NCI-H82 treated with DMSO at 0.1 percent for 48 hours (cell line): ENCODE measurements around the gene DSE.

Source experiments
- DNase-seq: peaks from one replicate; lab custom pipeline; 2025; ENCODE audit not compliant: unreplicated experiment; lab: John Stamatoyannopoulos, UW

Gene DSE

DNA sequence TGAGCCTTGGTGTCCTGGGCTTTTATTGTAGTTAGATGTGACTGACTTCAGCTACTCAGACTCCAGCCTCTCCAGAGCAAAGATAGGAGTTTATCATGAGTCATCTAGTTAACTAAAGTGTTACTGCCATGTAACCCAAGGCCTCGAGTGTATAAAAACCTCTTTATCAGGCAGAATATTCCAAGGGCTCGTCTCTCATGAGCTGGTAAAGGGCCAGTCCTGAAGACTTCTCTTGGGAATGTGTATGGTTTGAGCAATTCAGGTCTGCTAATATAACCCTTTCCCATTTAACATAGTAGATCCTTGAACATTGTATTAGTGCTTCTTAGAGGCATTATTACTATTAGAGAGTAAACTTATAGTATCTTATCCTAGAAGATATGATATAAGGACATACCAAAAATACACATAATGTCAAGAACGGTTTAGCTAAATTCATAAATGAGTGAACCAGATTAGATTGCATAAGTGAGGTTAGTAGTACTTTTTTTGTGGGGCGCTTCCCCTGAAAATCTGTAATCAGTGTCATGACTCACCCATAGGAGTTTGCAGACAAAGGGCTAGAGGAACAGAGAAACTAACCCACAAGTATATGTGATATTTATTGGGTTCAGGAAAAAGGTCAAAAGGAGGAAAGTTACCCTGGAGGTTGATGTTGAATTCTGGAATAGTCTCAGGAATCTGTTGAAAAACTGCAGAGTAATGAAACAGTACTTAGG is 16.0 kb downstream of the DSE start:
- DNase-seq = no peak

DNA sequence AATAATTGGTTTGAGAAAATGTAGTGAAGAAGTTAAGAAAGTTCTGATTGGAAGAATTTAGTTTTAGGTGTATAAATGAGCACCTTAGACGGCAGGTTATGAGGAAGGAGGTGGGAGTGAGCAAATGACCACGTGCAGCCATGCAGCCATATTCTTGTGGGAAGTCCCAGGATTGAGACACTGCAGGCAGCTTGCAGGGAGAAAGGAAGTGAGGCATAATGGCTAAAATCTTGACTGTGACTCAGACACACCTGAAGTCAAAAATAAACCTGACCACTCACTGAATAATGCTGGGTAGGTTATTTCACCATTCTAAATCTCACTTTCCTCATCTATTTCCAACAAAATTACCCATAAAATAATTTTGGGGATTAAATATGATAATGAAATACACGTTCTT is 16.6 kb downstream of the DSE start:
- no peak for DNase-seq

DNA sequence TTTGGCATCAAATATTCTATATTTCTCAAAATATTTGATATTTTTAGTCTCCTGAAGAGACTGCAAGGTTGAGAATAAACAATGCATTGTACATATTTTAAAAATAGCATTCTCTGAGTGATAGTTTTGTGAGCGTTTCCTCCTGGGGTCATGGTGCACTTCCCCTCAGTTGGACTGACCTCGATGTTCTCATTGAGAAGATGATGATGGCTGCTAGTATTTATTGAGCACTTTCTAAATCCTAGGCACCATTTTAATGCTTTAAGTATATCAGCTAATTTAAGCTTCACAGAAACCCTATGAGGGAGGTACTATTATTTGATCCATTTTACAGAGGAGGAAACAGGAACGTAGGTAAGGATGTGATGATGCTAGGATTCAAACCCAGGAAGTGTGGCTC is 18.2 kb downstream of the DSE start:
- no peak for DNase-seq

DNA sequence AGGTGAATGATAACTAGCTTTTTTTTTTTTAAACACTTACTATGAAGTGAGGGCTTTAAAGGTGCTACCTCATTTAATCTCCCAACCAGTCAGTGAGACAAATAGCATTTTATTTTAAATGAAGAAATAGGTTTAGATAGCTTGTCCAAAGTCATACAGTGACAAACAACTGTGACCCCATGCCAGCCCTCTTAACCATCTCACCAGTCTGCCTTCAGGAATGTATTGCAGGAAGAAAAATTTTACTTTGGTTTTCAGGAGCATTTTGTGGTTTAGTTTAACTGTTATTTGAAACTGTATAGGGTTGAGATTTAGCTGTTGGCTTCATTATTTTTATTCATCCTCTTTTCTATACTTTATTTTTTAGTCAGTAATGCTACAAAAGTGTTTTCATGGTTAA is 18.6 kb downstream of the DSE start:
- DNase-seq = no peak

DNA sequence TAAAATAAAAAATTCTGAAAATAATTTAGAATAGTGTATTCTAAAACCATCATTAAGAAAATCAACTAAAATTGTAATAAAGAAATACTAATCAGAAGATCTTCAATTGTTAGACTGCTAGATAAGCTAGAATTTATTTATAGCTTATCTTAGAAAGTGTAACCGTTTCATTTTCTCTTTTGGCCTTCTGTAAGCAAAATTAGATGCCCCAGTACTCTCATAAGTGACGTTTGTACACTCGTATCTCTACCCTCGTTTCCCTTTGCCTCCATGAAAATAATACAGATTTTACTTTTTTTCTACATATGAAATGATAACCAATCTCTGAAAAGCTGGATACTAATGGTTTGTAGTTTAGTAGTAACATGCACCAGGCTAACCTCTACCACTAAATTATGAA is 19.8 kb downstream of the DSE start:
- DNase-seq = no peak

DNA sequence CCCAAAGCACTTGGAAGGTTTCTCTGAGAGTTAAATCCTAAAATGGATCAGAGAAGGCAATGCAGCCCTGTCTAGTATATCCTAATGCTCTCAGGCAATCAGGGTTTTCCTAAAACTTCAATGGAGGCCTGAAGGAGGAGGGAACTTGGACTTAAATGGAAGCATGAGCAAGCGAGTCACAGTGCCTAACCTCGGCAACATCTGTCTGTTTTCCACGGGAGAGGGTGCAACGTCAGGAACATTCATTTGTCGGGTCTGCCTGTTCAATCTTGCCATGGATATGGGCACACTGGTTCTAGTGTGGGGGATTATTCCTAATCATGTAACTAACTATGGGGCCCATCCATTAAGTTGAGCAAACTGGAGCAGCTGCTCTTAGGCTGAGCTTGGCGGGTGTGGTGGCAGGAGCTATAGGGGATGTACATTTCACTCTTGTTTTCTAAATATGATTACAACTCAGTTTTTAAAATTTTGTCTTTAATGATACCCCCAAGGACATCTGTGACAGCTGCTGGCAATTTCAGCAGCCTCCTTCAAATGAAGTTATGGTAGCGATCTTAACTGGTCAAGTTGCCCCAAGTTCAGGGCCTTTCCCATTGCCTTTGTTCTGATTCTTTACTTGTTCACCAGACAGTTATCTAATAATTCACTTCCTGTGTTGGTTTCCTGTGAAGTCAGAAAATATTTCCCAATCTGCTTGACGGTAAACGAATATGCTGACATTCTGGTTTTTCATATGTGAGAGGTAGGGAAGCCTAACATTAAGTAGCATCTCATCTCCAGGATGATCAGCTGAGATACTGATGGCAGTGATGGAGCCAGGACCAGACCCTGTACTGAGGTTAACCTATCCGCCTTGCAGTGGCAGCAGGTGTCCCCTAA is 21.6 kb downstream of the DSE start:
- no peak for DNase-seq

DNA sequence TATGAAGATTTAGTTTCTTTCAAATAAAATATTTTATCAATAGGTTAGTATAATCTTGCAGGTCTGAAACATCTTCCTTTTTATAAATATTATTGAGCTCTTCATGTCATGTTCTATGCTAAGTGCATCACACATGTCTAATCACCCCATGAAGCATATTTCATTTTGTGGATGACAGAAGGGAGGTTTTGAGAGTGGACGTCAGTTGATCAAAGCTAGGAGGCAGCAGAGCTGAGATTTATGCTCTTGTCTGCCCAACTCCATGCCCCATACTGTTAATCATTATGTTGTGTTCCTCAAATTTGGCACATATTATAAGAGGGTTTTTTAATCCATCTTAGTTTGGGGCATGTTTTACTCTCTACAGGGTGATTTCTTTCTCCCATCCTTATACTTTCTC is 22.7 kb downstream of the DSE start:
- no peak for DNase-seq

DNA sequence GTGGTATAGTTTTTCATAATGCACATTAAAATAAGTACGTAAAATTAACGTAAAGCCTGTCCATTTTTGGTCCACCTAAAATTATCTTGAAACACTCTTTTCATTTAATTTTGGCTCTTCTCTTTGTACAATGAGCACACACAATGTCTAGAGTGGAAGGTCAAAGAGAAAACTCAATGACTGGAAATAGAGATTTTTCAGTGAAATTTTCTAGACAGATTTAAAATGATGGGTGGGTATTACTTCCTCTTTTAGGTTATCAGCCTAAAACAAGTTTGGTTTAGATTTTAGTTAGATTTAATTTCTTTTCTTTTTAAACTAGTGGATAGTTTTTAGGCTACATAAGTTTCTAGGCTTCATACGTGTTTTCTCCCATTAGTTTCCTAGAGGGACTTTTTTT is 24.9 kb downstream of the DSE start:
- DNase-seq = no peak

DNA sequence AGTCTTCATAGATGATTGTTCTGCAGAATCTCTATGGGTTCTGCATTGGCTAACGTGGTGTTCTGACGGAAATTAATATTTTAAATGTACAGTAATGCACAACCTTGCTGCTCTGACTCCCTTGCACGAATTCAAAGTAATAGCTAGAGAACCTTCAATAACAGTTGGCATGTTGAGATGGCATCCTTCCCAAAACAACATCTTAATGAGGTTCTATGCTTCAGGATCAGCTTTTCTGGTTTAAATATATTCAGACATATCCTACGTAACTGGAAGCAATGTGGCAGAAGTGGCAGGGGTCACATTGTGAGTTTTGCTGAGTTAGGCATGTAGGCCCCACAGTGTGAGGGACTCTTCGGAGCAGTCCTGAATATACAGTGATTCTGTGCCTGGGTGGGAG is 25.7 kb downstream of the DSE start:
- no peak for DNase-seq

DNA sequence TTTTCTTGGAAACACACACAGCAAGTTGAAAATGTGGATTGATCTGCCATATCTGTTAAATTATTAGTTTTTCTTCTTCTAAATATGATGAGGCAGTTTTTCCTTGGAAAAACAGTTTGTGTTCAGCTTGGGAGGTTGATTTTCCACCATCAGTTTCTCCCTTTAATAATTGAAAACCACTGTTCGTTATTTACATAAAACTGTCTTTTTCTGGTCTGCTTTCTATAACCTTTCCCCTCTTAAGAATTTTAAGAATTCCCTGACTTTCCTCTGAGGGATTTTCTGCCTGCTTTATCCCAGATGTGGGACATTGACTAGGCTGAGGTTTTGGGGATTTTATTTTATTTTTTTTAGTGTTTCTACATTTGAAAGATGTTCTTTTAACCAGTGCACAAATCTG is 27.2 kb downstream of the DSE start:
- no peak for DNase-seq

DNA sequence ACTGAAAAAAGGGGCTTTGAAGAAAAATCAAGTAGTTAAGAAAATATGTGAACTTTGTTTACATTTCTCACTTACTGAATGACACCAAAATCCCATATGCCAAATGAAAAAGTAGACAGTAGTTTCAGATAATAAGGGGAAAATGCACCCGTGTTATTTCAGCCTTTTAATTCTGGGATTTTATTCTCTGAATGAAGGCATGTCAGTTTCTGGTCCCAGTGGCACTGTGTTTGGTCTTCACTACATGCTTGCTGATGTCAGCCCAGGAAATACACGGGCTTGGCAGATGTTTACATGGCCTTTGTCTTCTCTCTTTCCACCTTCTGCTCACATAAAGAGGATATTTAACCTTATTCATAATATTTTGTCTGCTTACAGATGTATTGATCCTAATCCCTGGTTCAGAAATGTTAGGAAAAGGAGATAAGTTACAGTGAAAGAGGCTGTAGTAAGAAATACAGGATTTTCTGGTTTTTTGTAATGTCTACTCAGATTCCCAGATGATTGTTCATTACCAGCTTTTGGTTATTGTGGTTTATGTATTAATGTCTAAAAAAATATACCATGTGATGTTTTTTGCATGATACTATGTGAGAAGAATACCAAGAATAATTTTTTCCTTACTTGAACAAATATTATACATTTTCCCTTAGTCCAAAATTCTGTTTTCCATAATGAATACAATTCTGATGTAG is 27.7 kb downstream of the DSE start:
- DNase-seq = no peak

DNA sequence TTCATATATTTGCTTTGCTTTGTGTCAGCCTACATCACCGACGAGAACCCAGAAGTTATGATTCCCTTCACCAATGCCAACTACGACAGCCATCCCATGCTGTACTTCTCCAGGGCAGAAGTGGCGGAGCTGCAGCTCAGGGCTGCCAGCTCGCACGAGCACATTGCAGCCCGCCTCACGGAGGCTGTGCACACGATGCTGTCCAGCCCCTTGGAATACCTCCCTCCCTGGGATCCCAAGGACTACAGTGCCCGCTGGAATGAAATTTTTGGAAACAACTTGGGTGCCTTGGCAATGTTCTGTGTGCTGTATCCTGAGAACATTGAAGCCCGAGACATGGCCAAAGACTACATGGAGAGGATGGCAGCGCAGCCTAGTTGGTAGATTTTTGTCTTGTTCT is 28.5 kb downstream of the DSE start:
- no peak for DNase-seq

DNA sequence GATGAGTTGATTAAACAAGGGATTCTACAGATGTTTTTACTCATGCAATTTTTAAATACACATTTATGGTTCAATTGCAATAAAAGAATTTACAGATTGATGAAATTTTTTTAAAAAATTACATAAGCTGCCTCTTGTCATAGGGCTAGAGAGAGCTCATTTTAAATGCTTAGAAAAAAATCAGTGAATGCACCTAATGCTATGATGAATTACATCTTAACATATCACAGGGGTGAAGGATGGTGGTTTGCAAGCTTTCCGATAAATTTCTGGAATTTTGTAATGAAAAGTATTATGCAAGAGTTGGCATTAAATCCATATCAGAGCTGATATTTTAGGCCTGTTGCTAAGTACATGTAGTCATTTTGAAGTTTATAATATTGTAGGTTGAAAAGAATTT is 29.6 kb downstream of the DSE start:
- no peak for DNase-seq

DNA sequence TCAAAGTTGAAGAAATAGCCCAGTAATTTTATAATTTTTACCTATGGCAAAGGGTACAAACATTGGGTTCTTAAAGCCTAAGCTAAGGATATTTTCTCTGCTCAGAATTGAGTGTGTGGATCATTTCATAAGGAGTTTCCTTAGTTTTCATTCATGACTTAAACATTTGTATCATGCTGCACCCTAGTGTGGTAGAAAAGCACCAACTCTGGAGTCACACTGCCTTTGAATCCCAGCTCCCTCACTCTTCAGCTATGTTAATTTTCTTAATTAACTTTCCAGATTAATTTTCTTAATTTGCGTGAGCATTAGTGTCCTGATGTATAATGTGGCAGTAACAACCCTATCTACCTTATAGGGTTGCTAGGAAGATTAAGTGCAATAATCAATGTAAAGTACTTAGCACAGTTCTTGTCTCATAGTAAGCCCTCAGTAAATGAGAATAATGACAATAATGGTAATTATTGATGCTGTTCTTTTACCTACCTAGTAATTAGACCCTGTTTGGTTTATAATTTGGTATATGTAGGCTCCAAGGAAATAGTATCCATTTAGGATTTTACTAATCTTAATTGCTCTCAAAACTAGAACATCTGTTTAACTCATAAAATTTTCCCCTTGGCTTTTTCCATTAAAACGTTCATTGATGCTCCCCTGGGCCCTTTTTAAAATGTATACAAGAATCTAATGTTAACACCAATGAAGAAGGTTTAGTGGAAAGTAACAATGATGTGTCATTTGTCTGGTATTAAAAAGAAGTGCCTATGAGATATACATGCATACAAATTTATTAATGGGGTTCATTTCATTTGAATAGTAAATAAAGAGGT is 31.6 kb downstream of the DSE start:
- no peak for DNase-seq

DNA sequence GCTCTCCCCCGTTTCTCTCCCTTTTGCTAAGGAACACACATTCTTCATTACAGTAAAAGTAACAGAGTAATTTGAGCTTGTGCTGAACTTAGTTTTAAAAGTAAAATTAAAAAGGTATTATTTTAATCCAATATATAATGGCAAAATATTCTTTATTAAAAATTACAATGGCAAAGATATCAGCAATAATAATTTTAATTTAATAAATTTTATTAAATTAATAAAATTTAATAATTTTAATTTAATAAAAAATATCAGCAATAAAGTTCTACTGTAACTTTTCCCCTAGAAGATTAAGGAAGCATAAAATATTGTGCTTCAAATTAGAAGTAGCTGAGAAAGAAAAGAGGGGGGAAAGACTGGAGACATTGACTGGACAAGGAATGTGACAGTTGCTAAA is 32.5 kb downstream of the DSE start:
- no peak for DNase-seq

DNA sequence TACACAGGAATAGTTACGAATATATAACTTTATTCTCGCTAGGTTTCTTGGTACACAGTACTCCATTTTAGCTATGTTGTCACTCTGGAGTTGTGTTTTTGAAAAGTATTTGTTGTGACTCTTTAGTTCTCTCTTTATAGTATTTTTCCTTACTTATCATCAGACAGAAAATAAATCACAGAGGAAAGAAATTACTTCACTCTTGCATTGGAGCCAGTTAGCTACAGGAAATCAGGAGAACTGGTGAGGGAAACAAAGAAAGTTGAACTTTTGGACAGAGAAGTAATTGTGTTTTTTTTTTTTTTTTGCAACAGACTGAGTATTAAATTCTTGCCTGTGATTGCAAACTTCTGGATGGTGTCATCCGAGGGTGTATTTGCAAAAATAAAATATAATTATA is 33.9 kb downstream of the DSE start:
- no peak for DNase-seq

DNA sequence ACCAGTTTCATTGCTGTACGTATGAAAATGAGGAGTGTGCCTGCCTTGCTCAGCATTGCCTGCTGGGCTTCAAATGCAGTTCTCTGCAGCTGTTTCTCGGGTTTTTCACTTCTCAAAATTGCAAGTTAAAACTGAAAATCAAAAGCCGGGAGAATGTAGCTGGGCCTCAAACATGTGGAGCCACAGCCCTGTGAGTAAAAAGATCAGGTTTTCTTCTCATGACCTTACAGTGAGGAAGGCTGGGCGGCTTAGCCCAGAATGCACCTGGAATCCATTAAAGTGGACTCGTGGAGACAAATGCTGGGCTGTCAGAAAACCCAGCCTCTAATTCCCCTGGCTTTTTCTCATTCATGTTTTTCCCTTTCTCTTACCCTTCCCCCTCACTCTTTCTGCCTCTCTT is 34.4 kb downstream of the DSE start:
- no peak for DNase-seq

DNA sequence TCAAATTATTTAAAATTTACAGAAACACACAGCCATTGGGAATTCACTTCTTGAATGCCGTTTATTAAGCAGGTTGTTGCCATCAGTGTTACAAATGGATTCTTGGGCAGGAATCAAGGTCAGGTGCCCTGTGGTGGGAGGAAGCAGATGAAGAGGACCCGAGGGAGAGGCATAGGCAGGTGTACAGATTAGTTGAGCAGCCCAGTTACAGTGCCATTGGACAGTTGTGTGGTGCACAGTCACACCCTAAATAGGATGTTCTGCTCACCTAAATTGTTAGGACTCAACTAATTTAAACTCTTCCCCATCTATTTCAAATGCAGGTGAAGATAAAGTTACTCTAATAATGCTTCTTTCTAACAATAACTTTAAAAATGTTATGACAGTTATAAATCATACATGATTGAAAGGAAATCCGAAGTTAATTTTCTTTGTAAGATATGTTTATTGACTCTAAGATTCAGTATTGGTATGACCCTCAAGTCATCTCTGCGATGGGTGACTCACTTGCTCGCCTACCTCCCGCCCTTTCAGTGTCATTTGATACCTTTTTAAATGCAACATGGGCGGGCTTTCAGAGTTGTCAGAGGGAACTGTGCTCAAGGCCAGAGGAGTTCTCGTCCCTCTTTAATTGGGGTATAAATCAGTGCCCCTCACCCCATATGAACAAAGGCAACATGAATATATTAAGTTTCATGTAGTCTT is 35.1 kb downstream of the DSE start:
- DNase-seq = no peak

DNA sequence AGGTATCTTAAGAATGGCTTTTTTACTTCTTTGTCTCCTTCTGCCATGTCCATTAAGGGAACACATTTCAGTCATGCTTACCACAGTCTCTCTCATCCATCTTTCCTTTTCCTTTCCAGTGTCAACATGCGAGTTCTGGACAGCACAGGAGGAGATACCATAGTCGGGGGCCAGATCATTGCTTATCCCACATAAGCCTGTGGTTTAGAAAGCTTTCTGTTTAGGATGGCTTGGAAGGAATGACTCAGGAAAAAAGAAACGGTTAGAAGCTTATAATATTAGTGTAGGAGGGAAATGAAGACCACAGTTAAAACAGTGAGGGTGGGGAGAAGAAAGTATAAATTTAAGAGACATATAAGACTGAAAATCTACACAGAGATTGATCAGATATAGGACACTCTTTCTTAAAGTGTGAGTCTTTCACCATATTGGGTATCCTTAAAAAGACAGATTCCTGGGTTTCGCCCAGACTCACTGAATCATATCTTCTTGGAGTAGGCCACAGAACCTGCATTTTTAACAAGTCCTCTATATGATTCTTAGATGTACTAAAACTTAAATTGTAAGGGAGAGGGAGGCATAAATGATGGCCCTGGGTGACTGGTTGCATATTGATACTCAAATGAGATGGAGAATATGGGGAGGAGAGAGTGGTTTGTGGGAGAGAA is 36.1 kb downstream of the DSE start:
- no peak for DNase-seq

DNA sequence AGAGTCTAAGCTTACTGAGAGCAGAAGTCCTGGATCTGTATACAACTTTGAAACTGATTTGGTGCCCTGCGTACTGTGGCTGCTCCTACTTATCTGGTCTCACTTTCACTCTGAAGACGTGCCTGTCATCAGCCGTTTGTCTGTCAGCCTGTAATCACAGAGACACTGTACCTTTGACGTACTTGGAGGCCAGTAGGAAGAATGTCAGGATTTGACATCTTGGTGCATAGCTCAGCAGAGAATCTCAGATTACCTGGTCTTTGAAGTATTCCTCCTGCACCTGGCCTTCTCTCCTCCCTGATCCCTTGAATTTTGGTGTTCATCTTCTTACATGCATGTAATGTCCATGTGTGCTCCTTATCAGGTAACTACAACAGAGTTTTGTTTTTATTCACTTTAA is 37.7 kb downstream of the DSE start:
- no peak for DNase-seq
